Natural killer cell treated with Interleukin-12 subunit alpha and Interleukin-12 subunit beta and Interleukin-15 and Interleukin-18, amount 100 ng/mL, for 72 hours (primary cell): ENCODE results near the gene BMP8B. TPM values are rescaled to one million over a fixed set of nuclear protein-coding genes. Genes with fewer than 3 reads are reported as not detected.
"Not testable (repeated sequence)": the region's sequence is repeated elsewhere in the genome, so short reads cannot be mapped to it uniquely, and the experiment has no call there.

Source experiments
- ATAC-seq, 2 donors: fragments of 150-1000 bp; cut with Tn5 transposase in 1 of 2; sonication (Bioruptor Pico), chemical (Tn5 transposase) in 1 of 2; 2 replicates each; pipeline ENCODE4 v1.10.0; 2021
- DNase-seq: peaks from one replicate; pipeline ENCODE4 v3.0.0; 2022; ENCODE audit warnings: low spot score
- H3K27ac Mint-ChIP-seq, 2 donors: 1 replicate in 1 of 2; 2 replicates in 1 of 2; pipeline ENCODE4 v1.8.0; 2022; ENCODE audit warnings: mixed read lengths in 2 of 2, mild to moderate bottlenecking in 1 of 2, moderate library complexity in 1 of 2
- H3K27me3 Mint-ChIP-seq, 2 donors: 1 replicate in 1 of 2; 2 replicates in 1 of 2; pipeline ENCODE4 v1.8.0; 2022; ENCODE audit warnings: mixed read lengths in 2 of 2
- H3K36me3 Mint-ChIP-seq: one replicate; pipeline ENCODE4 v1.8.0; 2022; ENCODE audit warnings: mixed read lengths
- H3K4me1 Mint-ChIP-seq, 2 donors: 1 replicate in 1 of 2; 2 replicates in 1 of 2; pipeline ENCODE4 v1.8.0; 2022; ENCODE audit warnings: low read depth in 2 of 2, mixed read lengths in 2 of 2, mild to moderate bottlenecking in 1 of 2
- H3K4me3 Mint-ChIP-seq: one replicate; pipeline ENCODE4 v1.8.0; 2022; ENCODE audit warnings: mixed read lengths
- H3K9me3 Mint-ChIP-seq: 2 replicates; pipeline ENCODE4 v1.8.0; 2022; ENCODE audit warnings: mixed read lengths
- total RNA-seq, 2 donors: library from RNA; stranded (reverse); gene quantifications; one replicate each; pipeline ENCODE4 v1.2.3, GENCODE V29; 2022

The BMP8B gene, protein sequence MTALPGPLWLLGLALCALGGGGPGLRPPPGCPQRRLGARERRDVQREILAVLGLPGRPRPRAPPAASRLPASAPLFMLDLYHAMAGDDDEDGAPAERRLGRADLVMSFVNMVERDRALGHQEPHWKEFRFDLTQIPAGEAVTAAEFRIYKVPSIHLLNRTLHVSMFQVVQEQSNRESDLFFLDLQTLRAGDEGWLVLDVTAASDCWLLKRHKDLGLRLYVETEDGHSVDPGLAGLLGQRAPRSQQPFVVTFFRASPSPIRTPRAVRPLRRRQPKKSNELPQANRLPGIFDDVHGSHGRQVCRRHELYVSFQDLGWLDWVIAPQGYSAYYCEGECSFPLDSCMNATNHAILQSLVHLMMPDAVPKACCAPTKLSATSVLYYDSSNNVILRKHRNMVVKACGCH
- 1 to 10 TPM in 1 of 2 donors, under 1 TPM in 1; 0.84 to 1.8 TPM for total RNA-seq

DNA sequence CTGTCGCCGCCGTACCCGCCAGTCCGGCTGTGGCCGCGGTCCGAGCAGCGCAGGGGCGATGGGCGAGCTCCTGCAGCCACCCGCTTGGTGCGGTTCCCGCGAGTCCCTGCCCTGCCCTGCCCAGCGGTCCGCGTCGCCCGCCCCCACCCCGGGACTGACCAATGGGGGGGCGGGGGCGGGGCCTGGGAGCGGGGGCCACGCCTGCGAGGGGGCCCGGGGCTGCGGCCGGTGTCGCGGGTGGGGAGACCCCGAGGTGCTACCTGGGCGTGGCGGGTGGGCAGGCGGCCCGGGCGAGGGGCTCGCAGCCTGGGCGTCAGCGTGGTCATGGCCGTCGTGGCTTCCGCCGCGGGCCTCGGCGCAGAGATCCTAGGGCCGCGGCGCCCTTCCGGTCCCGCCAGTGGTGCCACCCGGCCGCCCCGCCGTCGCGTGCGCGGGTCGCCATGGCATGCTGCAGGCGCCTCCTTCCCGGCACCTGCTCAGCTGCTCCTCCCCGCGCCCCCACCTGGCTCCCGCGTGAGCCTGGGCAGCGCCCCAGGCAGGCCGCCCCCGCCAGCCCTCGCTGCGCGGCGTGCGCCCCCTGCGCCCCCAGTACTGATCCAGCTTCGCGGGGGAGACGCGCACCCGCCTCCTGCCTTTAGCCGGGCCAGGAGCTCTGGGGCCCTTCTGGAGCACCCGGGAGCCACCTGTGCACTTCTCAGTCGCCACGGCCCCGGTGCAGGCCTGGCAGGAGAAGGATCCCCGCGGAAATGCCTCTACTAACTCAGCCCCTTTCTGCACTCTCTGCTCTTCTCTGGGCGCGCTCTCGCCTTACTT lies at the start of gene BMP8B:
Gene BMP8B, minus strand, starts transcription at position 108 of the 813 bp plus-strand sequence. CDS start 380 bp downstream, outside the sequence.
- ATAC-seq (peak; percentile 90 to 96), DNase-seq (peak; percentile 77)
- Mint-ChIP-seq H3K4me3 (peak within 1 kb of the TSS; percentile 81), H3K36me3 (no peaks in the 10 kb centered on the region), H3K27me3 (no peaks in the 10 kb centered on the region), H3K9me3 (no peaks in the 10 kb centered on the region), H3K4me1 (peaks cover 0 to 3% of the 10 kb centered on the region in 2 donors), H3K27ac (no peak within 1 kb of the TSS)

- no peak overlapping the region for H3K4me3 Mint-ChIP-seq
- H3K4me1 Mint-ChIP-seq, result no peaks in the 10 kb centered on the region
- no peaks in the 10 kb centered on the region for H3K9me3 Mint-ChIP-seq
- no peak overlapping the region for H3K27ac Mint-ChIP-seq
- peaks cover 16% of the 10 kb centered on the region for H3K36me3 Mint-ChIP-seq
- DNase-seq (no peak), ATAC-seq (no peak)
- no peaks in the 10 kb centered on the region for H3K27me3 Mint-ChIP-seq
These were observed 48.0 kb upstream of the BMP8B start for GRCh38 chr1:39836595-39837110.

- Mint-ChIP-seq H3K27me3 (no peaks in the 10 kb centered on the region), H3K4me1 (no peaks in the 10 kb centered on the region), H3K36me3 (peaks cover 13% of the 10 kb centered on the region), H3K27ac (no peak overlapping the region), H3K9me3 (no peaks in the 10 kb centered on the region), H3K4me3 (no peak overlapping the region)
- ATAC-seq (no peak), DNase-seq (no peak)
These were observed 47.4 kb upstream of the BMP8B start for GRCh38 chr1:39835935-39836594.

GRCh38 chr1:39835110-39835509 lies 46.4 kb upstream of the BMP8B start:
- ATAC-seq, result no peak
- no peak for DNase-seq
- Mint-ChIP-seq H3K4me1 (no peaks in the 10 kb centered on the region), H3K9me3 (no peaks in the 10 kb centered on the region), H3K4me3 (no peak overlapping the region), H3K36me3 (peaks cover 8% of the 10 kb centered on the region), H3K27me3 (peaks cover 6 to 7% of the 10 kb centered on the region in 2 donors), H3K27ac (no peak overlapping the region)

GRCh38 chr1:39833621-39834385 lies 45.1 kb upstream of the BMP8B start:
- H3K27me3 Mint-ChIP-seq, result peaks cover 12 to 16% of the 10 kb centered on the region in 2 donors

GRCh38 chr1:39833121-39833520 lies 44.5 kb upstream of the BMP8B start:
- Mint-ChIP-seq H3K27me3 (peaks cover 16 to 19% of the 10 kb centered on the region in 2 donors), H3K36me3 (no peaks in the 10 kb centered on the region), H3K4me1 (no peaks in the 10 kb centered on the region), H3K27ac (no peak overlapping the region), H3K9me3 (no peaks in the 10 kb centered on the region), H3K4me3 (no peak overlapping the region)
- no peak for ATAC-seq
- DNase-seq, result no peak

More at GRCh38 chr1:39833621-39834385, 45.1 kb upstream of the BMP8B start:
- Mint-ChIP-seq H3K27ac (no peak overlapping the region), H3K9me3 (no peaks in the 10 kb centered on the region), H3K4me3 (no peak overlapping the region), H3K4me1 (no peaks in the 10 kb centered on the region), H3K36me3 (peaks cover under 1% of the 10 kb centered on the region)
- ATAC-seq (no peak), DNase-seq (no peak)

DNA sequence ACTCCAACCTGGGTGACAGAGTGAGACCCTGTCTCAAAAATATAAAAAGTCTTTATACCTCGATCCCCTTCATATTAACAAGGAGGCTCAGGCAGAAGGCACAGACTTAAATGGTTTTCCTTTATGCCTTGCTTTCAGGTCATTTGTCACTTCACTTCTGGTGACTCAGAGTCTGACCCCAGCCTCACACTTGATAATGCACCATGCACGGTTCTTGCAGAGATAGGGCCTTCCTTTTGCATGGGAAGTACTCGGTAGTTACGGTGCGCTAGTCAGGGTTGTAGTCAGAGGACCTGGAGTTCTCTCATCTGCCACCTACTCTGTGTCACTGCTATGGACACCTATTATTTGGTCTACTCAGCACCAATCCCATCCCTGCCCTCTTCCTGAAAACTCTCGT lies 43.6 kb upstream of the BMP8B start:
- H3K36me3 Mint-ChIP-seq, result no peaks in the 10 kb centered on the region
- no peaks in the 10 kb centered on the region for H3K4me1 Mint-ChIP-seq
- H3K4me3 Mint-ChIP-seq, result no peak overlapping the region
- no peak overlapping the region for H3K27ac Mint-ChIP-seq
- ATAC-seq, result no peak
- H3K27me3 Mint-ChIP-seq, result peaks cover 19 to 21% of the 10 kb centered on the region in 2 donors
- H3K9me3 Mint-ChIP-seq, result no peaks in the 10 kb centered on the region
- no peak for DNase-seq

DNA sequence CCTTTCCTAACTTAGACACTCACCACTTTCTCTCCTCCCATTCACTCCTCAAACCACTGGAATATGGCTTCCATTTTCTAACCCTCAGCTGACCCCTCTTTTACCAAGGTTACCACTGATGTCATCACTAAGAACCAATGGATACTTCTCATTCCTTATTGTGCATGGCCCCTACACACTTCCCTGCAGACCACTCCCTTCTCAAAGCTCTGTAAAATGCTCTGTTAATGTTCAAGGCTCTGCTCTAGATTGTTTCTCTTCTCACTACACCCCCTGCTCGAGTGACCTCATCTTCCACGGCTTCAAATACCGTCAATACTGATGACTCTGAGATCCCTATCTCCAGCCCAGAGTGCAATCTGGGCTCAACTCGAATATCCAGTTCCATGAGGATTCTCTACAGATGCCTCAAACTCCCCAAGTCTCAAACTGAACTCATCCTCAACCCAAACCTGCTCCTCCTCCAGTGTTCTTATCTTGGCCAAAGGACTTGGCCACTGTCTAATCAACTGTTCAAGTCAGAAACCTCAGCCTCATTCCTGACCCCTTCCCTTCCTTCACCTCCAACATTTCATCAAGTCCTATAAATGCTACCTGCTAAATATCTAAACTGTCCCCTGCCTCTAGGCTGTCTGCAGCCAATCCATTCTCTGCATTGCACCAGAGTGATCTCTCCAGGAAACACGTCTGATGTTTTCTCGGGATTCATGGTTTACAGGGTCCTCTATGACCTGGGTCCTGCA lies 41.3 kb upstream of the BMP8B start:
- H3K27ac Mint-ChIP-seq, result no peak overlapping the region
- no peaks in the 10 kb centered on the region for H3K36me3 Mint-ChIP-seq
- no peak overlapping the region for H3K4me3 Mint-ChIP-seq
- ATAC-seq (no peak), DNase-seq (no peak)
- H3K4me1 Mint-ChIP-seq, result no peaks in the 10 kb centered on the region
- no peaks in the 10 kb centered on the region for H3K9me3 Mint-ChIP-seq
- H3K27me3 Mint-ChIP-seq, result peaks cover 19 to 21% of the 10 kb centered on the region in 2 donors

DNA sequence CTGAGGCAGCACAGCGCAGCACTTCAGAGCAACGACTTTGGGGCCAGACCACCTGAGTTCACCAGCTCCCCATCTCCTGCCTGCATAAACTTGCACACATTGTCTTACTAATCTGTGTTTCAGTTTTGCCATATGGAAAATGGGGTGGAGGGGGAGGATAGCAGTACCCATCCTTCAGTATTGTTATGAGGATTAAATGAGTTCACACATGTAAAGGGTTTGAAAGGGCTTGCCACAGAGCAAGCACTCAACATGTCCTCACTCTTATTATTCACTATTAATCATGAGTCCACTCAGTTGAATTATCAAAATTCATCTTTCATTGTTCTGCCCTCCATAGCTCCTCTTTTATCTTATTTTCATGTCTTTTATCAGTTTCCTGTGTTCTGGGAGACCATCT lies 40.1 kb upstream of the BMP8B start:
- no peak overlapping the region for H3K4me3 Mint-ChIP-seq
- H3K27ac Mint-ChIP-seq, result no peak overlapping the region
- DNase-seq (no peak), ATAC-seq (no peak)
- H3K9me3 Mint-ChIP-seq, result no peaks in the 10 kb centered on the region
- peaks cover 19 to 21% of the 10 kb centered on the region in 2 donors for H3K27me3 Mint-ChIP-seq
- no peaks in the 10 kb centered on the region for H3K4me1 Mint-ChIP-seq
- no peaks in the 10 kb centered on the region for H3K36me3 Mint-ChIP-seq

DNA sequence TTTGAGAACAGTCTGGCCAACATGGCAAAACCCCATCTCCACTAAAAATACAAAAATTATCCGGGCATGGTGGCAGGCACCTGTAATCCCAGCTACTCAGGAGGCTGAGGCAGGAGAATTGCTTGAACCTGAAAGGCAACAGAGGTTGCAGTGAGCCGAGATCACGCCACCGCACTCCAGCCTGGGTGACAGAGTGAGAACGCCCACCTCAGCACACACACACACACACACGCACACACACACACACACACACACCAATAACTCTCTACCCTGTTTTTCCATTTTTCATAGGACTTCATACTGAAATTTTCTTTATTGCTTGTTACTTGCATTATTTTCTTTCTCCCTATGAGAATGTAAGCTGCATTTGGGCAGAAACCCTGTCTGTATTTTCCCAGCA lies 39.6 kb upstream of the BMP8B start:
- ATAC-seq, H3K4me1 Mint-ChIP-seq: not testable (repeated sequence)

GRCh38 chr1:39827201-39827600 lies 38.5 kb upstream of the BMP8B start:
- Mint-ChIP-seq H3K4me1 (no peaks in the 10 kb centered on the region), H3K27ac (no peak overlapping the region), H3K36me3 (no peaks in the 10 kb centered on the region), H3K9me3 (no peaks in the 10 kb centered on the region), H3K4me3 (no peak overlapping the region), H3K27me3 (peaks cover 19 to 21% of the 10 kb centered on the region in 2 donors)
- DNase-seq, result no peak
- ATAC-seq, result no peak

More for the DNA sequence above, 39.6 kb upstream of the BMP8B start:
- peaks cover 19 to 21% of the 10 kb centered on the region in 2 donors for H3K27me3 Mint-ChIP-seq
- not testable (repeated sequence) for H3K9me3 Mint-ChIP-seq, DNase-seq, H3K36me3 Mint-ChIP-seq, H3K4me3 Mint-ChIP-seq, H3K27ac Mint-ChIP-seq

DNA sequence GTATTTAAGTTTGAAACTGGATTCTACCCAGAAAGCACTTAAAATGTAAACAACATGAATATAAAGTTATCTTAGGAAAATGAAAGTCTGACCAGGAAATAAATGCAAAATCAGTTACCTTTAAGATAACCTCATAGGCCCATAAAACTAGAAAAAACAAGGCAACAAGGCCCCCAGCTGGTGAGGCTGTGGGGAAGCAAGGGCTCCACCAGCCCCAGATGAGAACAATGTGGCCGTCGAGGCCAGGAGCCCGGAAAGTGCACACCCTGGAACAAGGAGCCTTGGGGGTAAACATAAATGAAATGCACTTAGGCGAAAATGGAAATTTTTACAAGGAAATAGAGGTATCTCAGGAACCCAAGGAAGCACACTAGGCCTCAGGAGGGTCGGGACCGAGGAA lies 37.9 kb upstream of the BMP8B start:
- Mint-ChIP-seq H3K27ac (no peak overlapping the region), H3K27me3 (peaks cover 19 to 21% of the 10 kb centered on the region in 2 donors), H3K4me3 (no peak overlapping the region), H3K4me1 (no peaks in the 10 kb centered on the region), H3K36me3 (no peaks in the 10 kb centered on the region), H3K9me3 (no peaks in the 10 kb centered on the region)
- ATAC-seq (no peak), DNase-seq (no peak)
